NOMO-1 treated with dmso at 0.1 percent for 144 hours (cell line): ENCODE measurements around the gene ANP32D.
"Not testable (repeated sequence)": the region's sequence is repeated elsewhere in the genome, so short reads cannot be mapped to it uniquely, and the experiment has no call there.

Source experiments
- DNase-seq: peaks from one replicate; lab custom pipeline; 2025; ENCODE audit not compliant: unreplicated experiment; lab: John Stamatoyannopoulos, UW

ANP32D gene

GRCh38 chr12:48472259-48472658 lies at the start of gene ANP32D:
Gene ANP32D (plus strand): TSS chr12:48472559. CDS start chr12:48472665, 106 bp downstream.
- DNase-seq = no peak

DNA sequence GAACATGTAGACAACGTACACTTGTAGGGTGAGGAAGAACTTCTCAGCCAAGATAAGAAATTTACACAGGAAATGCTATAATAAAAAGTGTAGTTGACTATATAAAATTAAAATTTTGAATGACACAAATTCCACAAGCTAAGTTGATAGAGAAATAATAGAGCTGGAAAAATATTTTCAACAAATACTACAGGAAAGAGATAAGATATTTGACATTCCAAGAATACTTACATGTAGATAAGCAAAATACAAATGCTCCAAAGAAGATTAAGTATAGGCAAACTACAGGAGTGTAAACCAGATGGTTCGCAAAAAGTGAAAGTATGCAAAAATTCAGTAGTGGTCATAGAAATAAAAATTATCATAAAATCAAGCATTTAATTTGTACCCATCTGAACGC lies 49.2 kb upstream of the ANP32D start:
- DNase-seq = no peak

- DNase-seq = no peak
Observed at GRCh38 chr12:48424644-48425043, 47.7 kb upstream of the ANP32D start.

- DNase-seq = not testable (repeated sequence)
Observed at GRCh38 chr12:48434016-48434415, 38.3 kb upstream of the ANP32D start.

DNA sequence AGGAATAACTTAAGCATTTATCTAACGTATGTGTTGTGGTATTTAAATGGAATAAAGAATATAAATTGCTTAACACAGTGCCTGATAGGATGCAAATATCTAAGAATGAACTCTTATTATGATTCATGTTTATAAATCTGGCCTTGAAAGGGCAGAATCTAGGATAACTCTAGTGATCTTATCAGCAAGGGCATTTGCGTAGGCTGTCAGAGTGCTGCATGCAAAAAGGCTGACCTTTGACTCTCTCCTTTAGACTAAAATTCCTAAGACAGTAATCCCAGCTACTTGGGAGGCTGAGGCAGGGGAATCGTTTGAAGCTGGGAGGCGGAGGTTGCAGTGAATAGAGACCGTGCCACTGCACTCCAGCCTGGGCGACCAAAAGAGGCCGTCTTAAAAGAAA lies 31.3 kb upstream of the ANP32D start:
- DNase-seq = no peak

DNA sequence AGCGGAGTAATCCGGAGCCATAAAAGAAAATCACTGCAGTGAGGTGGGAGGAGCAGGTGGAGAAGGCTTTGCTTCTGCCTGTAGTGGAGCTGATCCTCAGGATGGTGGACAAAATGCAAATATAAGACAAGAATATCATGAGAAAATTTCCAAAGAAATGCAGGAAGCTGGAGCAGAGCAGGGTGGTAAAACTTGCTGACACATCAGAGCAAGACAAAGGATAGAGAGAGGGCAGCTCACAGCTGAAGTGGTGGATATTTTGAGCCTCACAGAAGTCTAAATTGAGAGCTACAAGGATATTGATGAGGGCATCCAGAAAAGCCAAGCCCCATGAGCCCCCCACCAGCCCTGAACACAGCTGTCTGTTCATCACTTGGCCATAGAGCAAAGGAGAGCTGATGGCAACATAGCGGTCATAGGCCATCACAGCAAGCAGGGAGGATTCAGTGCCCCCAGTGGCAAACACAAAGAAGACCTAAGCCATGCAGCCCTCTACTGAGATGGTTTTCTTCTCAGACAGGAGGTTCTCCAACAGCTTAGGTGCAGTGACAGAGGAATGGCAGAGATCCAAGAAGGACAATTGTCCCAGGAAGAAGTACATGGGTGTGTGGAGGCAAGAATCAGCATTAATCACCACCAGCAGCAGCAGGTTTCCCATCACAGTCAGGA lies 30.0 kb upstream of the ANP32D start:
- no peak for DNase-seq

DNA sequence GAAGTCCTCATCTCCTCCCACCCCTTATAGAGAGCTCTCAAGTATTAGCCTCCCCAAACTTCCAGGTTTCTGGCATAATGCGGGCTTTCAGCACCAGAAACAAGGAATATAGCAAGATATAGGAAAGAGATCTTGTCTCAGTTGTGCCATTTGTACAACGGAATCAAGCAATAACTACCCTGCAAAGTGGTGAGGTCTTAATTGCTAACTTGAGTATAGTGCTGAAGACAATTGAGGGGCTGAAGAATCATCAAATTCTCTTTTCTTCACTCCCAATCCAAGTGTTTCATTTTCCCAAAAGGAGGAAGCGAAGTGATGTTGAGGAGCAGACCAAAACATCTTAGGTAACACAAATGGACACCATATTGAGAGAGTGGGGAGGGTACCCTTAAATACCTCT lies 26.8 kb upstream of the ANP32D start:
- no peak for DNase-seq

DNA sequence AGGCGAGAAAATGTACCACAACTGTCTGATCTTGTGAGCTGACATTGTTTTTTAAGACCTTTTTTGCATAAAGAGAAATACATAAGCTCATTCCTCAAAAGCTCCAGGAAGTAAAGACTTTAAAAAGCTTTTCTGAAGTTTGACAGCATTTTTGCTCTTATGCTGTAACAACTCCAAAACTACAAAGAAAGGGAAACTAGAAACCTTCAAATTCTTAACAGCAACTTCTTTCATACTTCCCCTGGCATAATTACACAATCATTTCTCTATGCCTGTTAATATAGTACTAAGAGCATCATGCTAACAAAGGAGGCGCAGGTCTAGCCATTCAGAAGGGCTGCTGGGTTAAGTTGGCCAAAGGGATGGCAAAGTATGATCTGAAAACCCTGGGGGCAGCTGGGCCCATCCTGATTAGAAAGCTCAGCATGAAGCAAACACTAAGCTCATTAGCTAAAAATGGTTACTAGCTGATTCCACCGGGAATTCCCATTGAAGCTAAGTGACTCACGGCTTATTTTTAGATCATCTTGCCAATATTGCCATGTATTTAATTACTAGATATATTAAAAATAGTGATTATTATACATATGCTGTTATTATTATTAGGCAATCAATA lies 26.1 kb upstream of the ANP32D start:
- no peak for DNase-seq

GRCh38 chr12:48447755-48448154 lies 24.6 kb upstream of the ANP32D start:
- no peak for DNase-seq

GRCh38 chr12:48451372-48451771 lies 21.0 kb upstream of the ANP32D start:
- DNase-seq = no peak

DNA sequence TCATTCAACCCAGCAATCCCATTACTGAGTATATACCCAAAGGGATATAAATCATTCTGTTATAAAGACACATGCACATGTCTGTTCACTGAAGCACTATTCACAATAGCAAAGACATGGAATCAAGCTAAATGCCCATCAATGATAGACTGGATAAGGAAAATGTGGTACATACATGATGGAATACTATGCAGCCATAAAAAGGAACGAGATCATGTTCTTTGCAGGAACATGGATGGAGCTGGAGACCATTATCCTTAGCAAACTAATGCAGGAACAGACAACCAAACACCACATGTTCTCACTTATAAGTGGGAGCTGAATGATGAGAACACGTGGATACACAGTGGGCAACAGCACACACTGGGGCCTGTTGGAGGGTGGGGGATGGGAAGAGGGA lies 19.4 kb upstream of the ANP32D start:
- DNase-seq = not testable (repeated sequence)

DNA sequence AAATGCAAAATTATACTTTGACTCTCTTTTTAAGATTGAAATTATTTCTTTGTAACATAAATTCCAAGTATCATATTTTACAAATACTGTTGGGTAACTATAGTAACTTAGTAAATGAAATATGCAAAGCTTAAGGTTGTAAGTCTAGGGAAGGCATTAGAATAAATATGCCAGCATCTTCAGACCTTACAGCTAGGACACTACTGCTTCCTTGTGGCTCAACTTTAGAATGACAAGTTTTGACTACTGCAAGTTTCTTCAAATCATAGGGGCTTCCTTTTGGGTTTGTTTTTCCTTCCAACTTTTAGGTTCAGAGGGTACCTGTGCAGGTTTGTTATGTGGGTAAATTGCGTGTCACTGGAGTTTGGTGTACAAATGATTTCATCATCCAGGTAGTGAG lies 17.7 kb upstream of the ANP32D start:
- peak; percentile 33 for DNase-seq

- no peak for DNase-seq
Observed at GRCh38 chr12:48455116-48455515, 17.2 kb upstream of the ANP32D start.

DNA sequence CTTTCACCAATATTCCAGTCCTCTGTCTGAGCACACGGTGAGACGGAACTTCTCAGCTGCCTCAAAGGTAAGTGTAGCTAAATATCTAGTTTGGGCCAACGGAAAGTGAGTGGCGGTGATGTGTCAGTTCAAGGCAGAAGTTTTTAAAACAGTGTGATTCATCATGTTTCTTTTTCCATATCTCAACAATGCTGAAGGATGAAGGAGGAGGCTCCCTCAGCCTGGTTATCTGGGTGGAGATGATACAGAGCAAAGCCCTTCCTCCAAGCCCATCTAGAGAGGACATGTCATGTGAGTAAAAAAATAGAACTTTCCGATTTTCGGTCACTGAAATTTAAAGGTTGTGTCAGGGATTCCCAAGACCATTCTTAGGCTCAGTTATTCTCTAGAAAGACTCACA lies 13.1 kb upstream of the ANP32D start:
- DNase-seq = no peak

- not testable (repeated sequence) for DNase-seq
Observed at GRCh38 chr12:48469027-48469426, 3.3 kb upstream of the ANP32D start.

DNA sequence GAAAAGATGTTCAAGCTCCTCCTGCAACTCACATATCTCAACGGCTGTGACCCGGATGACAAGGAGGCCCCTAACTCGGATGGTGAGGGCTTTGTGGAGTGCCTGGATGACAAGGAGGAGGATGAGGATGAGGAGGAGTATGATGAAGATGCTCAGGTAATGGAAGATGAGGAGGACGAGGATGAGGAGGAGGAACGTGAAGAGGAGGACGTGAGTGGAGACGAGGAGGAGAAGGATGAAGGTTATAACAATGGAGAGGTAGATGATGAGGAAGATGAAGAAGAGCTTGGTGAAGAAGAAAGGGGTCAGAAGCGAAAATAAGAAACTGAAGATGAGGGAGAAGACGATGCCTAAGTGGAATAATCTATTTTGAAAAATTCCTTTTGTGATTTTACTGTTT lies 702 bp downstream of the ANP32D start:
- no peak for DNase-seq

DNA sequence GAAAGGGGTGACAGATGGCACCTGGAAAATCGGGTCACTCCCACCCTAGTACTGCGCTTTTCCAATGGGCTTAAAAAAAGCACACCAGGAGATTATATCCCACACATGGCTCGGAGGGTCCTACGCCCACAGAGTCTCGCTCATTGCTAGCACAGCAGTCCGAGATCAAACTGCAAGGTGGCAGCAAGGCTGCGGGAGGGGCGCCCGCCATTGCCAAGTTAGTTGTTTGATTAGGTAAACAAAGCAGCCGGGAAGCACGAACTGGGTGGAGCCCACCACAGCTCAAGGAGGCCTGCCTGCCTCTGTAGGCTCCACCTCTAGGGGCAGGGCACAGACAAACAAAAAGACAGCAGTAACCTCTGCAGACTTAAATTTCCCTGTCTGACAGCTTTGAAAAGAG lies 2.1 kb downstream of the ANP32D start:
- DNase-seq = not testable (repeated sequence)

- DNase-seq = no peak
Observed at GRCh38 chr12:48482198-48482597, 9.8 kb downstream of the ANP32D start, which contains the start of gene C12orf54. Gene C12orf54 (plus strand): TSS chr12:48482498. CDS start chr12:48483297, 799 bp downstream.

DNA sequence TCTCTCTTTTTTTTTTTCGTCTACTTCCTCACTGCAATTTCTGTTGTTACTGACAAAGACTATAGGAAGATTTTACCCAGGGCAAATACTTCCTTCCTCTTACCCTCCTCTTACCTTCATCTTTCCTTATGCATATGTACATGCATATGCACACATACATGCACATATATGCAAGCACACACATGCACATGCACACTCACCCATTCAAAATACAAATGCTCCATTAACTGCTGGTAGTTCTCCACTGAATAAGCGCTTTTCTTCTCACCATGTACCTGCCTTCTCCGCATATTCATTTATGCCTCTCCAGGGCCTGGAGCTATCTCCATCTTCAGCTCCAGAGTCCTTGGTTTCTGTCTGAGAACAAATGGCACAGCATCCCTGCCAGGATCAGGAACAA lies 10.6 kb downstream of the ANP32D start:
- no peak for DNase-seq

DNA sequence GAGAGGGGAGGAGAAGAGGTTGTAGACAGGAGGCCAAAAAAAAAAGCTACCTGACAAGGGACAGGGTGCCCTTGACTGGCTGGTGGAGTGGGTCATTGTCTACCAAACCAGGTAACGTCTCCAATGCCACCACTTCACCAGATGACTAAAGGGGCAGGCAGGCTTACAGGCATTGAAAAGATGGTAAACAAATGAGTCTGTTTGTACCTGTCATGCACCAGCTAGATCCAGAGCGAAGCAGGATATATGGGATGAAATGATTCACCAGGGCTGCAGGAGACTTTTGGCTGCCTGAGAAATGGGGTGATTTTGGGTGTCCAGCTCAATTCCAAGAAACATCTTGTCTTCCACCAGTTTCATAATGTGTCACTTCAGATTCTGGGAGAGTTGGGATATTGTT lies 13.9 kb downstream of the ANP32D start:
- no peak for DNase-seq

GRCh38 chr12:48486679-48487078 lies 14.3 kb downstream of the ANP32D start:
- DNase-seq = no peak

DNA sequence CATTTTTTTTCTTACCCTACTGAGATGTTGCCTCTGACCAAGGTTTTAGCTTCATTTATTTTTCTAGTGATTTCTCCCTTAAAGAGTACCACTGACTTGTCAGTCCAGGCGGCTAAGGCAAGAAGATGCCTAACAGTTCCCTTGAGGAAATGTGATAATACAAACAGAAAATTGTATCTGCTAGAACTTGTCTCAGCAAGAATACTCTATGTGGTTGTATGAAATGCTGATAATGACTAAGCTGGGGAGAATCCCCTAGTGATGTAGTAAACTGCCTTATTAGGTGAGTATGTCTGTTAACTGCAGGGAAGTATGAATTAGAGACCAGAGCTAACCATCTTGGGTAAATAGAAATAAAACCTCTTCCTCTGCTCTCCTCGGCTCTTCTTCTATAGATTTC lies 16.7 kb downstream of the ANP32D start:
- no peak for DNase-seq

GRCh38 chr12:48489456-48489855 lies 17.1 kb downstream of the ANP32D start:
- not testable (repeated sequence) for DNase-seq
